IMR-90 (cell line): Measurements from ENCODE around the gene HARS1.

ENCODE experiments used
- BHLHE40 ChIP-seq: fragments of 150-350 bp; IDR thresholded peaks from 2 replicates; pipeline ENCODE4 v1.6.1; 2016; ENCODE audit warnings: mild to moderate bottlenecking, low read depth, low read length
- CEBPB ChIP-seq: IDR thresholded peaks from 2 replicates; pipeline ENCODE4 v1.6.1; 2012; ENCODE audit warnings: low read depth, low read length, improper control_type of control experiment
- CHD1 ChIP-seq: IDR thresholded peaks from 2 replicates; pipeline ENCODE4 v1.6.1; 2012; ENCODE audit warnings: low read depth, low read length, improper control_type of control experiment
- CTCF ChIP-seq: conservative IDR thresholded peaks from 2 replicates; pipeline ENCODE4 v1.5.1; 2012; ENCODE audit warnings: mild to moderate bottlenecking, low read depth, low read length, improper control_type of control experiment
- ELK1 ChIP-seq: fragments of 150-350 bp; IDR thresholded peaks from 2 replicates; pipeline ENCODE4 v1.6.1; 2016; ENCODE audit warnings: low read depth, mild to moderate bottlenecking, low read length, moderate library complexity, borderline replicate concordance
- FOS ChIP-seq: fragments of 150-350 bp; IDR thresholded peaks from 2 replicates; pipeline ENCODE4 v1.6.1; 2016; ENCODE audit warnings: low read depth, low read length
- MAFK ChIP-seq: IDR thresholded peaks from 2 replicates; pipeline ENCODE4 v1.6.1; 2012; ENCODE audit warnings: low read depth, low read length, improper control_type of control experiment
- MXI1 ChIP-seq: IDR thresholded peaks from 2 replicates; pipeline ENCODE4 v1.6.1; 2012; ENCODE audit warnings: low read depth, mild to moderate bottlenecking, low read length, moderate library complexity, borderline replicate concordance
- POLR2A ChIP-seq: IDR thresholded peaks from 2 replicates; pipeline ENCODE4 v1.6.1; 2012; ENCODE audit warnings: mild to moderate bottlenecking, low read depth, low read length
- RAD21 ChIP-seq: IDR thresholded peaks from 2 replicates; pipeline ENCODE4 v1.6.1; 2012; ENCODE audit warnings: low read length, improper control_type of control experiment
- RFX5 ChIP-seq: IDR thresholded peaks from 2 replicates; pipeline ENCODE4 v1.8.0; 2012; ENCODE audit warnings: low read depth, mild to moderate bottlenecking, low read length, moderate library complexity
- USF2 ChIP-seq: fragments of 150-350 bp; IDR thresholded peaks from 2 replicates; pipeline ENCODE4 v1.6.1; 2017; ENCODE audit warnings: mild to moderate bottlenecking, antibody characterized with exemption, low read length, low read depth

GRCh38 chr5:140635291-140636257 lies 55.6 kb downstream of the HARS1 start:
- TF ChIP-seq CTCF (no peak), RAD21 (no peak), POLR2A (no peak), RFX5 (no peak), CHD1 (no peak), BHLHE40 (no peak), CEBPB (no peak), ELK1 (no peak), USF2 (no peak), MXI1 (no peak), FOS (no peak), MAFK (no peak)
